GM06990 (cell line): ENCODE data around the gene USP27X.

Experiments
- DNase-seq: peaks from one replicate; pipeline ENCODE4 v3.0.0-alpha.2; 2011; ENCODE audit not compliant: insufficient read length; ENCODE audit errors: extremely low read depth
- H3K27me3 ChIP-seq: replicated peaks from 2 replicates; pipeline ENCODE4 v1.6.0; 2011; ENCODE audit warnings: low read length; ENCODE audit not compliant: control insufficient read depth, insufficient read depth
- H3K36me3 ChIP-seq: 2 replicates; pipeline ENCODE4 v1.5.1; 2011; ENCODE audit warnings: low read length; ENCODE audit not compliant: control insufficient read depth, insufficient read depth
- H3K4me3 ChIP-seq: replicated peaks from 2 replicates; pipeline ENCODE4 v1.5.1; 2011; ENCODE audit warnings: low read depth, mild to moderate bottlenecking, control low read depth, low read length
- CTCF ChIP-seq: IDR thresholded peaks from 2 replicates; pipeline ENCODE4 v1.5.1; 2011; ENCODE audit warnings: low read length, control low read depth, mild to moderate bottlenecking, inconsistent platforms; ENCODE audit not compliant: insufficient read depth, poor library complexity, severe bottlenecking

Gene USP27X

DNA sequence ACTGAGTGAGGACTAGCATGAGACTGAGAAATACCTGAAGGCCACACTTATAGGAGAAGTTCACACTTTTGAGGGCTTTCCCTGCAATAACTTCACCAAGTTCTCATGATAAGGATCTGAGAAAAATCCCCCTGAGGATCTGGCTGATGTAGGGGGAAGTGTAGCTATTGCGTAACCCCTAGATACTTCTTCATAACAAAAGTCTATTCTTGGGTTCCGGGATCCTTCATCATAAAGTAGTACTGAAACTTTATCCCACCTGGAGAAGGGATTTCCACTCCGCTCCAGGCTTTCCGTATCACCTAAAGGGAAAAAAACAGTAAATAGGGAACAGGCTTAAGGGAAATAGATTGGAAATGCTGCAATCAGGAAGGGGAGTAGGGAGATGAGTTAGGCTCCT lies 13.3 kb downstream of the USP27X start:
- DNase-seq = no peak
- Histone ChIP-seq H3K4me3 (no peak overlapping the region), H3K27me3 (no peaks in the 10 kb centered on the region), H3K36me3 (no peaks in the 10 kb centered on the region)
- no peak for TF ChIP-seq CTCF

DNA sequence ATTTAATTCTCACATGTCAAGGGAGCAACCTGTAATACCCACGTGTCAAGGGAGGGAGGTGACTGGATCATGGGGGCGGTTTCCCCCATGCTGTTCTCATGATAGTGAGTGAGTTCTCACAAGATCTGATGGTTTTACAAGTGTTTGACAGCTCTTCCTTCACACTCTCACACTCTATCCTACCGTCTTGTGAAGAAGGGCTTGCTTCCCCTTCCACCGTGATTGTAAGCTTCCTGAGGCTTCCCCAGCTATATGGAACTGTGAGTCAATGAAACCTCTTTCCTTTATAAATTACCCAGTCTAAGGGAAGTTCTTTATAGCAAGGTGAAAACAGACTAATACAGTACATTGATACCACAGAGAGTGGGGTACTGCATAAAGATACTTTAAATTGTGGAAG lies 17.7 kb downstream of the USP27X start:
- Histone ChIP-seq H3K27me3 (no peaks in the 10 kb centered on the region), H3K4me3 (no peak overlapping the region), H3K36me3 (no peaks in the 10 kb centered on the region)
- no peak for DNase-seq
- no peak for TF ChIP-seq CTCF

GRCh38 chrX:49901048-49901447 lies 21.8 kb downstream of the USP27X start:
- no peak overlapping the region for H3K4me3 ChIP-seq
- no peaks in the 10 kb centered on the region for H3K27me3 ChIP-seq
- H3K36me3 ChIP-seq = no peaks in the 10 kb centered on the region
- DNase-seq = no peak
- TF ChIP-seq CTCF = no peak

DNA sequence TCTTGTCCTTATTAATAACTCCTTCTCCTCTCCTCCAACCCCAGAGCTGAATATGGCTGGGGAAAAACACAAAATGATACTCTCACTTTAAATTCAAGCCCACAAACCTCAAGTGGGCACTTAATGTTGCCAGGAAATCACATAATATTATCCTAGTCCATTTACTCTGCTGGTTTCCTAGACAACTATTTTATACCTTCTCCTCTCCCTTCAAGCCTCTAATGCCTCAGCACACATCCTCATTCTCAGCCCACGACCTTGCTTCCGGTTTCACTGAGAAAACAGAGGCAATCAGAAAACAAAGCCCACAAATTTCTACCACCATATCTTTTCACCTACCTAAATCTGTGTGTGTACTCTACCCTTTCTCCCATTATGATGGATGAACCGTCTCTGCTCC lies 31.1 kb downstream of the USP27X start:
- H3K36me3 ChIP-seq = no peaks in the 10 kb centered on the region
- no peak for TF ChIP-seq CTCF
- no peak for DNase-seq
- H3K27me3 ChIP-seq = no peaks in the 10 kb centered on the region
- no peak overlapping the region for H3K4me3 ChIP-seq

DNA sequence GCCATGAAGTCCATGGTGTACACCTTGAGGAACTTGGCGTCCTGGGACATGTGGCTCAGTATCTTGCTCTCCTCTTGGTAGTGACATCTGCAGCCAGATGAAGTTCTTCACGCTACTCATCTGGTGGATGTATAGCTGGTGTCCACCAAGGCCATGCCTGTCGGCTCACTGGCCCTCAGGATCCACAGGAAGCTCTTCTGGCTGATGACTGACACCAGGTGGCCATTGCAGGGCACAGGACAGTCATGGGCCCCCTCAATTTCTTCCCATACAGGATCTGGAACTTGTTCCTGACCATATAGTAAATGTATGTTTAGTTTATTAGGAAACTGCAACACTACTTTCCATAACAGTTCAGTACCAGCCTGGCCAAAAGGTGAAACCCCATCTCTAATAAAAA lies 32.8 kb downstream of the USP27X start:
- DNase-seq = no peak
- no peak for TF ChIP-seq CTCF
- Histone ChIP-seq H3K4me3 (no peak overlapping the region), H3K27me3 (no peaks in the 10 kb centered on the region), H3K36me3 (no peaks in the 10 kb centered on the region)

DNA sequence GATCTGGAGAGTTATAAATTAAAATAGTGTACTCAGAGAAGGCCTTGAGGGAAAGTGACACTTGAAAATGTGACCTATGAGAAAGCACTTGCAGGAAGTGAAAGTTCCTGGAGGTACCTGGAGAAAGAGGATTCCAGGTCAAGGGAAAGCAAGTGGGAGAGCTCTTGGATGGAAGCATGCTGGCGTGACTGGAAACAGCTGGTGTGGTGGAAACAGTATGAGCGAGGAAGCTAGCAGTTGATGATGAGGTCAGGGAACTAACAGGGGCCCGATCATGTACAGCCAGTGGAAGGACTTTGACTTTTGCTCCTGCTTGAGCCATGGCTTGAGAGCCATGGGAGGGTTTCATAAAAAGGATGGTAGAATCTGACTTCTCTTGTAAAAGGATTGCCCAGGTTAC lies 33.6 kb downstream of the USP27X start:
- Histone ChIP-seq H3K36me3 (no peaks in the 10 kb centered on the region), H3K4me3 (no peak overlapping the region), H3K27me3 (no peaks in the 10 kb centered on the region)
- TF ChIP-seq CTCF = no peak
- DNase-seq = no peak
